Panc1 (cell line): Measurements from ENCODE around the gene RAB27B. TPM values are rescaled to one million over a fixed set of nuclear protein-coding genes. Genes with fewer than 3 reads are reported as not detected.

Experiments used
- ATAC-seq: fragments of 200-7000 bp; cut with Tn5 transposase; 2 replicates; pipeline ENCODE4 v1.9.1; 2020; ENCODE audit warnings: mild to moderate bottlenecking, moderate library complexity
- BruUV-seq: library from RNA; stranded (reverse); fragments of 400-500 nt; replicated peaks from 2 replicates; lab custom pipeline; 2021; lab: Mats Ljungman, UMichigan
- CTCF ChIA-PET: fragments of 300-600 bp; sonication (Branson Sonifier 250); formaldehyde crosslinking; loops from one replicate; lab custom pipeline; 2022; ENCODE audit warnings: antibody characterized with exemption; lab: Charles Lee
- POLR2A ChIA-PET: fragments of 300-600 bp; sonication (Branson Sonifier 250); formaldehyde crosslinking; loops from one replicate; lab custom pipeline; 2022; ENCODE audit warnings: antibody characterized with exemption; lab: Charles Lee
- DNase-seq: peaks from one replicate; pipeline ENCODE4 v3.0.0-alpha.2; 2010; ENCODE audit warnings: low read depth, low spot score
- H3K27ac ChIP-seq: 2 replicates; pipeline ENCODE4 v1.5.1; 2011; ENCODE audit warnings: mild to moderate bottlenecking, low read length, inconsistent platforms
- H3K27me3 ChIP-seq: fragments of 200-500 bp; sonication (Bioruptor generic); 2 replicates; pipeline ENCODE4 v1.6.0; 2014; ENCODE audit warnings: low read length, inconsistent platforms; ENCODE audit not compliant: control insufficient read depth, insufficient read depth
- H3K36me3 ChIP-seq: fragments of 200-500 bp; sonication (Bioruptor generic); 2 replicates; pipeline ENCODE4 v1.5.1; 2014; ENCODE audit warnings: inconsistent platforms, mild to moderate bottlenecking, low read length, moderate library complexity; ENCODE audit not compliant: control insufficient read depth, insufficient read depth
- H3K4me1 ChIP-seq: 2 replicates; pipeline ENCODE4 v1.5.1; 2011; ENCODE audit warnings: inconsistent platforms, mild to moderate bottlenecking, low read length, moderate library complexity; ENCODE audit not compliant: control insufficient read depth, insufficient read depth
- H3K4me3 ChIP-seq, 2 experiments: 2 replicates each; pipeline ENCODE4 v1.5.1; 2011 to 2012; ENCODE audit warnings: low read depth in 2 of 2, low read length in 2 of 2, mild to moderate bottlenecking in 2 of 2, inconsistent platforms in 1 of 2, moderate library complexity in 1 of 2
- H3K9me3 ChIP-seq: fragments of 200-500 bp; sonication (Bioruptor generic); 2 replicates; pipeline ENCODE4 v1.5.1; 2014; ENCODE audit warnings: low read depth, mild to moderate bottlenecking, inconsistent platforms, low read length, moderate library complexity; ENCODE audit not compliant: control insufficient read depth, insufficient read depth
- CTCF ChIP-seq: fragments of 450-650 bp; IDR thresholded peaks from 2 replicates; pipeline ENCODE4 v1.5.1; 2017; ENCODE audit warnings: mild to moderate bottlenecking
- POLR2AphosphoS5 ChIP-seq: IDR thresholded peaks from 2 replicates; pipeline ENCODE4 v1.6.1; 2012; ENCODE audit warnings: mild to moderate bottlenecking, low read depth, low read length, moderate library complexity
- SIN3A ChIP-seq: IDR thresholded peaks from 2 replicates; pipeline ENCODE4 v1.6.1; 2012; ENCODE audit warnings: low read depth, mild to moderate bottlenecking, low read length, moderate library complexity, borderline replicate concordance; ENCODE audit not compliant: insufficient read depth
- TCF7L2 ChIP-seq: IDR thresholded peaks from 2 replicates; pipeline ENCODE4 v1.6.1; 2011; ENCODE audit warnings: mild to moderate bottlenecking, low read depth, low read length, inconsistent platforms
- in situ Hi-C: cut with HindIII; loops from 2 replicates; pipeline ENCODE4 v1.10.0; 2016; ENCODE audit warnings: low sequenced_read_pairs, low pct_unique_long_range_greater_than_20kb
- intact Hi-C: fragments of 100-400 bp; cut with micrococcal nuclease; formaldehyde crosslinking; loops from one replicate; pipeline ENCODE4 v1.10.0; 2022; ENCODE audit not compliant: unreplicated experiment
- total RNA-seq: library from RNA; stranded (reverse); gene quantifications from one replicate; pipeline ENCODE4 v1.2.1, GENCODE V29; 2021; ENCODE audit not compliant: unreplicated experiment
- TF ChIP-seq, protein P1 (sequence below), 2 experiments: IDR thresholded peaks; 2 replicates each; pipeline ENCODE4 v1.6.1; 2011 to 2012; ENCODE audit warnings: low read depth in 2 of 2, control low read depth in 1 of 2, low read length in 1 of 2, mild to moderate bottlenecking in 1 of 2, moderate library complexity in 1 of 2; ENCODE audit not compliant: insufficient read depth in 1 of 2

The RAB27B gene
- total RNA-seq, 1 experiment from 2014 or later, result 3.9 TPM

DNA sequence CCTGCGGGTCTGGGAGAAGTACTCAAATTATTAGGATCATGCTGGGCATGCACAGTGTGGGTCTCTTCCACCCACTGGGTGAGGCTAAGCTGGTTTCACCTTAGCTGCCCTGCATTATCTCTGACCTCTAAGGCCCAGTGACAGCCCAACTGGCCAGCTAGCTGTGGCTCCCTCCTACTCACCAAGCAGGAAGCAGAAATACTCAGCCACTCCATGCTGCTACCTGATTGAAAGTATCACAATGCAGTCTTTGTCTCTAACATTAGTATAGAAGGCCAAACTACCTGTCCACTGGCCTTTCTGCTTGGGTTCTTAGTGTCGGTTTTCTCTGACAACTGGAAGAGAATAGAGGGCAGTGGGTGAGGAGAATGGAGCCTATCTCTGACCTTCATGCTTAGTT is 47.3 kb upstream of the RAB27B start:
- POLR2A ChIA-PET, result no interaction called here
- Histone ChIP-seq H3K4me3 (no peak overlapping the region), H3K27ac (no peak overlapping the region), H3K9me3 (no peaks in the 10 kb centered on the region), H3K27me3 (no peaks in the 10 kb centered on the region), H3K4me1 (peaks cover 2% of the 10 kb centered on the region; the same call in 1 of the 2 replicates), H3K36me3 (no peaks in the 10 kb centered on the region)
- TF ChIP-seq CTCF (no peak), SIN3A (no peak), POLR2AphosphoS5 (no peak), TCF7L2 (no peak)
- TF ChIP-seq, protein P1, sequence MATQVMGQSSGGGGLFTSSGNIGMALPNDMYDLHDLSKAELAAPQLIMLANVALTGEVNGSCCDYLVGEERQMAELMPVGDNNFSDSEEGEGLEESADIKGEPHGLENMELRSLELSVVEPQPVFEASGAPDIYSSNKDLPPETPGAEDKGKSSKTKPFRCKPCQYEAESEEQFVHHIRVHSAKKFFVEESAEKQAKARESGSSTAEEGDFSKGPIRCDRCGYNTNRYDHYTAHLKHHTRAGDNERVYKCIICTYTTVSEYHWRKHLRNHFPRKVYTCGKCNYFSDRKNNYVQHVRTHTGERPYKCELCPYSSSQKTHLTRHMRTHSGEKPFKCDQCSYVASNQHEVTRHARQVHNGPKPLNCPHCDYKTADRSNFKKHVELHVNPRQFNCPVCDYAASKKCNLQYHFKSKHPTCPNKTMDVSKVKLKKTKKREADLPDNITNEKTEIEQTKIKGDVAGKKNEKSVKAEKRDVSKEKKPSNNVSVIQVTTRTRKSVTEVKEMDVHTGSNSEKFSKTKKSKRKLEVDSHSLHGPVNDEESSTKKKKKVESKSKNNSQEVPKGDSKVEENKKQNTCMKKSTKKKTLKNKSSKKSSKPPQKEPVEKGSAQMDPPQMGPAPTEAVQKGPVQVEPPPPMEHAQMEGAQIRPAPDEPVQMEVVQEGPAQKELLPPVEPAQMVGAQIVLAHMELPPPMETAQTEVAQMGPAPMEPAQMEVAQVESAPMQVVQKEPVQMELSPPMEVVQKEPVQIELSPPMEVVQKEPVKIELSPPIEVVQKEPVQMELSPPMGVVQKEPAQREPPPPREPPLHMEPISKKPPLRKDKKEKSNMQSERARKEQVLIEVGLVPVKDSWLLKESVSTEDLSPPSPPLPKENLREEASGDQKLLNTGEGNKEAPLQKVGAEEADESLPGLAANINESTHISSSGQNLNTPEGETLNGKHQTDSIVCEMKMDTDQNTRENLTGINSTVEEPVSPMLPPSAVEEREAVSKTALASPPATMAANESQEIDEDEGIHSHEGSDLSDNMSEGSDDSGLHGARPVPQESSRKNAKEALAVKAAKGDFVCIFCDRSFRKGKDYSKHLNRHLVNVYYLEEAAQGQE (IDR thresholded peaks at IDR 0.05; ENCODE audit: insufficient read depth in 1 of 2, low read depth in 2 of 2, low read length in 1 of 2), result no peak
- in situ Hi-C loops, result no loop called here
- no TSS peak for BruUV-seq
- DNase-seq, result no peak
- ATAC-seq, result no peak
- CTCF ChIA-PET, result no interaction called here
- intact Hi-C loops, result no loop called here

DNA sequence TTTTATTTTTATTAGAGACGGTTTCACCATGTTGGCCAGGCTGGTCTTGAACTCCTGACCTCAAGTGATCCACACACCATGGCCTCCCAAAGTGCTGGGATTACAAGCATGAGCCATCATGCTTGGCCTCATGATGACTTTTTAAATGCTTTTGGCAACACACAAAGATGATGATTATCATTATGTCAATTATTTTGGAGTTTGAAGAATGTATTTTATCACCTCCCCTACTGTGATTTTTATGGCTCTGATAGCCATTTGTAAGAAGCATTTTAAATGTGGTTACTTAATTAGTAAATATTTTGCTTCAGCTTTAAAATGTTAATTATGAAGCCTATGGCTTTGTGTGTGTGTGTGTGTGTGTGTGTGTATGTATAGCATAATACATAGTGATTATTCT is 45.1 kb upstream of the RAB27B start:
- H3K27me3 ChIP-seq, result no peaks in the 10 kb centered on the region
- TF ChIP-seq TCF7L2, result no peak
- no peak for TF ChIP-seq POLR2AphosphoS5
- TF ChIP-seq, protein P1 (IDR thresholded peaks at IDR 0.05; ENCODE audit: insufficient read depth in 1 of 2, low read depth in 2 of 2, low read length in 1 of 2), result no peak
- no peak overlapping the region for H3K4me3 ChIP-seq
- POLR2A ChIA-PET, result no interaction called here
- DNase-seq (no peak), ATAC-seq (no peak)
- CTCF ChIA-PET, result no interaction called here
- BruUV-seq, result no TSS peak
- H3K36me3 ChIP-seq, result no peaks in the 10 kb centered on the region
- intact Hi-C loops (no loop called here), in situ Hi-C loops (no loop called here)
- no peaks in the 10 kb centered on the region for H3K9me3 ChIP-seq
- H3K4me1 ChIP-seq, result no peaks in the 10 kb centered on the region
- no peak overlapping the region for H3K27ac ChIP-seq
